Measurements from ENCODE around the gene LIF. TPM values are rescaled to one million over a fixed set of nuclear protein-coding genes. Genes with fewer than 3 reads are reported as not detected.

LIF gene
- polyA plus RNA-seq, 2 of the 4 experiments (the other 2 are of a cell fraction): 40.7 to 54.5 TPM

DNA sequence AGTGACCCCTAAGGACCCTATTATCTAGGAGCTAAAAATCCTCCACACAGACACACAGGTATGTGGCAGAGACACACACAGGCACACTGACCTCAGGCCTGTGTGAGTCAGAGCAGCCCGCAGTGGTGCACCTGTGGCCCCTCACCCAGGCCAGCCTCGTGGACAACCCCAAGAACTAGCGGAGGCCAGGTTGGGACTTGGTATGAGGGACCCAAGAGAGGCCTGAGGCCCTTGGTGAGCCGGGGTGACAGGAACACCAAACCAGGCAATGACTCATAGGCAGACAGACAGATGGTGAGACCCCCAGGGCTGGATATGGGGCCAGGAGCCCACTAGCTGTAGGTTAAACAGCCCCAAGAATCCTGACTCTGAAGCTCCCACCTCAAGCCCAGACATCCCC is 36.8 kb upstream of the LIF start (continued):
- TF ChIP-seq RARB (CRISPR knock-in tag; IDR thresholded peaks at IDR 0.05) (no peak), CHD4 (IDR thresholded peaks at IDR 0.05; ENCODE audit: borderline replicate concordance) (no peak), GATA3 (IDR thresholded peaks at IDR 0.05; ENCODE audit: borderline replicate concordance) (no peak)
- TF ChIP-seq, protein P1, sequence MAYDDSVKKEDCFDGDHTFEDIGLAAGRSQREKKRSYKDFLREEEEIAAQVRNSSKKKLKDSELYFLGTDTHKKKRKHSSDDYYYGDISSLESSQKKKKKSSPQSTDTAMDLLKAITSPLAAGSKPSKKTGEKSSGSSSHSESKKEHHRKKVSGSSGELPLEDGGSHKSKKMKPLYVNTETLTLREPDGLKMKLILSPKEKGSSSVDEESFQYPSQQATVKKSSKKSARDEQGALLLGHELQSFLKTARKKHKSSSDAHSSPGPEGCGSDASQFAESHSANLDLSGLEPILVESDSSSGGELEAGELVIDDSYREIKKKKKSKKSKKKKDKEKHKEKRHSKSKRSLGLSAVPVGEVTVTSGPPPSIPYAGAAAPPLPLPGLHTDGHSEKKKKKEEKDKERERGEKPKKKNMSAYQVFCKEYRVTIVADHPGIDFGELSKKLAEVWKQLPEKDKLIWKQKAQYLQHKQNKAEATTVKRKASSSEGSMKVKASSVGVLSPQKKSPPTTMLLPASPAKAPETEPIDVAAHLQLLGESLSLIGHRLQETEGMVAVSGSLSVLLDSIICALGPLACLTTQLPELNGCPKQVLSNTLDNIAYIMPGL (CRISPR knock-in tag; IDR thresholded peaks at IDR 0.05; ENCODE audit: borderline replicate concordance): no peak

DNA sequence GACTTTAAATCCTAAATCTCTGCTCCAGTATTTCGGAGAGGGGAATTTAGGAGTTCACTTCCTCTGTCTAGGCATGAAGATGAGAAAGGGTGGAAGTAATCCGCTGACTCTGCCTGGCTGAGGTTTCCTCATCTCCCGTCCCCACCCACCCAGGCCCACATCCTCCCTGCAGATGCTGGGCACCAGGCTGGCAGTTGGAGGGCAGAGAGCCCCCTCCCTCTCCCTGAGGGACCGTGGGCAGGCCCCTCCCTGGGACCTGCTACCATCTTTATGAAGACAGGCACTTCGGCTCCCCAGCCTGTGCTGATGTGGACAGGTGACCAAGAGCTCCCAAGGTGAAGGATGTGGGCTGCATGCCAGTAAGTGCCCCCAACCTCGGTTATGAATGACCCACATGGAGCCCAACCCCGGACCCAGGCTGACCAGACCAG is 36.1 kb upstream of the LIF start:
- H3K27ac ChIP-seq: peak overlapping the region in 1 of 2 experiments; percentile 25; a peak in 1 of 6 replicates
- ATAC-seq (no peak), FAIRE-seq (no peak), DNase-seq (ENCODE audit: low read depth in 1 of 2, low spot score in 1 of 2) (no peak)
- no peak for TF ChIP-seq FOXS1 (CRISPR knock-in tag; IDR thresholded peaks at IDR 0.05)
- TF ChIP-seq, protein P2, sequence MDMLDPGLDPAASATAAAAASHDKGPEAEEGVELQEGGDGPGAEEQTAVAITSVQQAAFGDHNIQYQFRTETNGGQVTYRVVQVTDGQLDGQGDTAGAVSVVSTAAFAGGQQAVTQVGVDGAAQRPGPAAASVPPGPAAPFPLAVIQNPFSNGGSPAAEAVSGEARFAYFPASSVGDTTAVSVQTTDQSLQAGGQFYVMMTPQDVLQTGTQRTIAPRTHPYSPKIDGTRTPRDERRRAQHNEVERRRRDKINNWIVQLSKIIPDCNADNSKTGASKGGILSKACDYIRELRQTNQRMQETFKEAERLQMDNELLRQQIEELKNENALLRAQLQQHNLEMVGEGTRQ (IDR thresholded peaks at IDR 0.05): no peak
- no peak for TF ChIP-seq JUNB (IDR thresholded peaks at IDR 0.05)
- TF ChIP-seq, protein P3, sequence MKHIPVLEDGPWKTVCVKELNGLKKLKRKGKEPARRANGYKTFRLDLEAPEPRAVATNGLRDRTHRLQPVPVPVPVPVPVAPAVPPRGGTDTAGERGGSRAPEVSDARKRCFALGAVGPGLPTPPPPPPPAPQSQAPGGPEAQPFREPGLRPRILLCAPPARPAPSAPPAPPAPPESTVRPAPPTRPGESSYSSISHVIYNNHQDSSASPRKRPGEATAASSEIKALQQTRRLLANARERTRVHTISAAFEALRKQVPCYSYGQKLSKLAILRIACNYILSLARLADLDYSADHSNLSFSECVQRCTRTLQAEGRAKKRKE (CRISPR knock-in tag; IDR thresholded peaks at IDR 0.05; ENCODE audit: low read depth): no peak
- TF ChIP-seq HOXA7 (CRISPR knock-in tag; IDR thresholded peaks at IDR 0.05): no peak
- no peak for TF ChIP-seq NR3C1 (IDR thresholded peaks at IDR 0.05)
- 88% methylated on average over 3 of the region's 7 CpGs for WGBS (ENCODE audit: missing lambda C conversion rate)
- ChIA-PET CTCF (interaction anchor here (5.5 kb wide), 1 partner anchor 19 kb away, joined by 34 read pairs; no protein-coding TSS in a partner anchor), POLR2A (no interaction called here)
- H3K9me3 ChIP-seq: no peaks in the 10 kb centered on the region
- no peak overlapping the region for H3K4me3 ChIP-seq
- H3K4me1 ChIP-seq: peaks cover 28% of the 10 kb centered on the region
- H3K4me2 ChIP-seq: no peak overlapping the region

DNA sequence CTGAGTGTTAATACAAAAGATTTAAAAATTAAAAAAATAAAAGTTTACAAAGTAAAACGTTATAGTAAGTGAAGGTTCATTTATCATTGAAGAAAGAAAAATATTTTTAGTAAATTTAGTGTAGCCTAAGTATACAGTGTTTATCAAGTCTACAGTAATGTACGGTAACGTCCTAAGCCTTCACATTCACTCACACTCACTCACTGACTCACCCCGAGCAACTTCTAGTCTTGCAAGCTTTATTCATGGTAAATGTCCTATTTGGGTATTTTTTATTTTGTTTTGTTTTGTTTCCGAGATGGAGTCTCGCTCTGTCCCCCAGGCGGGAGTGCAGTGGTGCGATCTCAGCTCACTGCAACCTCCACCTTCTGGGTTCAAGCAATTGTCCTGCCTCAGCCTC is 33.9 kb upstream of the LIF start:
- no peak for DNase-seq (ENCODE audit: low read depth in 1 of 2, low spot score in 1 of 2)

More for the DNA sequence above, 33.9 kb upstream of the LIF start:
- no peak for ATAC-seq
- TF ChIP-seq ZFP36 (IDR thresholded peaks at IDR 0.05; ENCODE audit: borderline replicate concordance, partially characterized antibody): no peak
- no peak for TF ChIP-seq CBX8 (IDR thresholded peaks at IDR 0.05)
- TF ChIP-seq HEYL (CRISPR knock-in tag; IDR thresholded peaks at IDR 0.05): no peak
- TF ChIP-seq TFCP2L1 (CRISPR knock-in tag; IDR thresholded peaks at IDR 0.05): no peak
- TF ChIP-seq, protein P4, sequence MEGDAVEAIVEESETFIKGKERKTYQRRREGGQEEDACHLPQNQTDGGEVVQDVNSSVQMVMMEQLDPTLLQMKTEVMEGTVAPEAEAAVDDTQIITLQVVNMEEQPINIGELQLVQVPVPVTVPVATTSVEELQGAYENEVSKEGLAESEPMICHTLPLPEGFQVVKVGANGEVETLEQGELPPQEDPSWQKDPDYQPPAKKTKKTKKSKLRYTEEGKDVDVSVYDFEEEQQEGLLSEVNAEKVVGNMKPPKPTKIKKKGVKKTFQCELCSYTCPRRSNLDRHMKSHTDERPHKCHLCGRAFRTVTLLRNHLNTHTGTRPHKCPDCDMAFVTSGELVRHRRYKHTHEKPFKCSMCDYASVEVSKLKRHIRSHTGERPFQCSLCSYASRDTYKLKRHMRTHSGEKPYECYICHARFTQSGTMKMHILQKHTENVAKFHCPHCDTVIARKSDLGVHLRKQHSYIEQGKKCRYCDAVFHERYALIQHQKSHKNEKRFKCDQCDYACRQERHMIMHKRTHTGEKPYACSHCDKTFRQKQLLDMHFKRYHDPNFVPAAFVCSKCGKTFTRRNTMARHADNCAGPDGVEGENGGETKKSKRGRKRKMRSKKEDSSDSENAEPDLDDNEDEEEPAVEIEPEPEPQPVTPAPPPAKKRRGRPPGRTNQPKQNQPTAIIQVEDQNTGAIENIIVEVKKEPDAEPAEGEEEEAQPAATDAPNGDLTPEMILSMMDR (IDR thresholded peaks at IDR 0.05): no peak
- no peak for TF ChIP-seq POLR2AphosphoS2 (conservative IDR thresholded peaks at IDR 0.05; ENCODE audit: low read length)
- no peak for TF ChIP-seq MAZ (IDR thresholded peaks at IDR 0.05; ENCODE audit: borderline replicate concordance, low read depth, low read length)
- no peak for TF ChIP-seq JUNB (IDR thresholded peaks at IDR 0.05)
- TF ChIP-seq ZSCAN20 (CRISPR knock-in tag; IDR thresholded peaks at IDR 0.05): no peak
- FAIRE-seq: no peak
- no peak overlapping the region for H3K4me2 ChIP-seq
- no peak overlapping the region; a peak in 1 of 6 replicates for H3K27ac ChIP-seq
- ChIA-PET POLR2A (no interaction called here), CTCF (interaction anchor here (0.7 to 5.5 kb wide), 7 partner anchors 7 to 192 kb away, joined by 3 to 34 read pairs (median 3); no protein-coding TSS in a partner anchor)
- no peak overlapping the region for H3K4me3 ChIP-seq
- 81% methylated on average over 8 of the region's 8 CpGs for WGBS (ENCODE audit: missing lambda C conversion rate)
- H3K9me3 ChIP-seq: no peaks in the 10 kb centered on the region
- H3K4me1 ChIP-seq: peaks cover 11% of the 10 kb centered on the region; the same call in 1 of the 3 replicates

All from A549 (cell line).